Measurements from ENCODE around the gene TAS2R60. TPM values are rescaled to one million over a fixed set of nuclear protein-coding genes. Genes with fewer than 3 reads are reported as not detected.

TAS2R60 gene
- total RNA-seq, 1 donor from 2014 or later = not detected

DNA sequence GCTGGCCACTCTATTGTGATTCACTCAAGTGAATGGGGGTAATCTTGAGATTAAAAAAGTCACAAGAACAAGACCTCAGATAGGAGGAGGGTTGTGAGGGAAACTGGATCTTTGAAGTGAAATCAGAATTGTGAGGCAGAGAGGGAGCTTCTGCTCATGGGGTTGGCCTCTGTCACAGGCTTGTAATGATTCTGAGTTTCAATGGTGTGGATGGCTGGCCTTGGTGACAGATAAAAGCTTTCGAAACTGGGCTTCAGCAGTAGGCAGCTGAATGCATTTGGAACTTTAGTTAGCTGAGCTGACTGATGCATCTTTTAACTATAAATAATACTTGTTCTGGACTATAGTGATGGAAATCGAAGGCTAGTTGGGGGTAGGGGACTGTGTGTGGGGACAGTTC, 12.2 kb downstream of the TAS2R60 start:
- H3K9me3 Mint-ChIP-seq (ENCODE audit: low read depth) = no peaks in the 10 kb centered on the region
- DNase-seq (ENCODE audit: low spot score) = no peak
- peaks cover 13% of the 10 kb centered on the region for H3K4me1 Mint-ChIP-seq (ENCODE audit: low read depth)
- no peak overlapping the region for H3K4me3 Mint-ChIP-seq (ENCODE audit: unreplicated experiment)
- TF ChIP-seq, protein P1, sequence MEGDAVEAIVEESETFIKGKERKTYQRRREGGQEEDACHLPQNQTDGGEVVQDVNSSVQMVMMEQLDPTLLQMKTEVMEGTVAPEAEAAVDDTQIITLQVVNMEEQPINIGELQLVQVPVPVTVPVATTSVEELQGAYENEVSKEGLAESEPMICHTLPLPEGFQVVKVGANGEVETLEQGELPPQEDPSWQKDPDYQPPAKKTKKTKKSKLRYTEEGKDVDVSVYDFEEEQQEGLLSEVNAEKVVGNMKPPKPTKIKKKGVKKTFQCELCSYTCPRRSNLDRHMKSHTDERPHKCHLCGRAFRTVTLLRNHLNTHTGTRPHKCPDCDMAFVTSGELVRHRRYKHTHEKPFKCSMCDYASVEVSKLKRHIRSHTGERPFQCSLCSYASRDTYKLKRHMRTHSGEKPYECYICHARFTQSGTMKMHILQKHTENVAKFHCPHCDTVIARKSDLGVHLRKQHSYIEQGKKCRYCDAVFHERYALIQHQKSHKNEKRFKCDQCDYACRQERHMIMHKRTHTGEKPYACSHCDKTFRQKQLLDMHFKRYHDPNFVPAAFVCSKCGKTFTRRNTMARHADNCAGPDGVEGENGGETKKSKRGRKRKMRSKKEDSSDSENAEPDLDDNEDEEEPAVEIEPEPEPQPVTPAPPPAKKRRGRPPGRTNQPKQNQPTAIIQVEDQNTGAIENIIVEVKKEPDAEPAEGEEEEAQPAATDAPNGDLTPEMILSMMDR (IDR thresholded peaks at IDR 0.05) = no peak
- no peak overlapping the region for H3K27ac Mint-ChIP-seq (ENCODE audit: unreplicated experiment)
- H3K27me3 Mint-ChIP-seq (ENCODE audit: low read depth) = peaks cover 18% of the 10 kb centered on the region
- no peaks in the 10 kb centered on the region for H3K36me3 Mint-ChIP-seq (ENCODE audit: low read depth)

DNA sequence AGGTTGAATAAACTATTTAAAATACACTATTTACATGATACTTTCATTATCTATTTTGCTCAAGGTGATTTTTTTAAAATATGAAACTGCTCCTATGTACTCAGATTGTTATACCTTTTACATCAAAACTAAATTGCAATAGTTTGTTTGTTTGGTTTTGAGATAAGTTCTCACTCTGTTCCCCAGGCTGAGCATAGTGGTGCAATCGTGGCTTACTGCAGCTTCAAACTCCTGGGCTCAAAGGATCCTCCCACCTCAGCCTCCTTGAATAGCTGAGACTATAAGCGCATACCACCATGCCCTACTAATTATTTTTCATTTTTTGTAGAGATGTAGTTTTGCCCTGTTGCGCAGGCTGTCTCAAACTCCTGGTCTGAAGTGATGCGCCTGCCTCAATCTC, 12.7 kb downstream of the TAS2R60 start:
- Mint-ChIP-seq H3K9me3 (ENCODE audit: low read depth) (no peaks in the 10 kb centered on the region), H3K27ac (ENCODE audit: unreplicated experiment) (no peak overlapping the region), H3K4me3 (ENCODE audit: unreplicated experiment) (no peak overlapping the region), H3K4me1 (ENCODE audit: low read depth) (peaks cover 13% of the 10 kb centered on the region), H3K36me3 (ENCODE audit: low read depth) (no peaks in the 10 kb centered on the region), H3K27me3 (ENCODE audit: low read depth) (peaks cover 18% of the 10 kb centered on the region)
- TF ChIP-seq, protein P1 (IDR thresholded peaks at IDR 0.05) = no peak
- no peak for DNase-seq (ENCODE audit: low spot score)

DNA sequence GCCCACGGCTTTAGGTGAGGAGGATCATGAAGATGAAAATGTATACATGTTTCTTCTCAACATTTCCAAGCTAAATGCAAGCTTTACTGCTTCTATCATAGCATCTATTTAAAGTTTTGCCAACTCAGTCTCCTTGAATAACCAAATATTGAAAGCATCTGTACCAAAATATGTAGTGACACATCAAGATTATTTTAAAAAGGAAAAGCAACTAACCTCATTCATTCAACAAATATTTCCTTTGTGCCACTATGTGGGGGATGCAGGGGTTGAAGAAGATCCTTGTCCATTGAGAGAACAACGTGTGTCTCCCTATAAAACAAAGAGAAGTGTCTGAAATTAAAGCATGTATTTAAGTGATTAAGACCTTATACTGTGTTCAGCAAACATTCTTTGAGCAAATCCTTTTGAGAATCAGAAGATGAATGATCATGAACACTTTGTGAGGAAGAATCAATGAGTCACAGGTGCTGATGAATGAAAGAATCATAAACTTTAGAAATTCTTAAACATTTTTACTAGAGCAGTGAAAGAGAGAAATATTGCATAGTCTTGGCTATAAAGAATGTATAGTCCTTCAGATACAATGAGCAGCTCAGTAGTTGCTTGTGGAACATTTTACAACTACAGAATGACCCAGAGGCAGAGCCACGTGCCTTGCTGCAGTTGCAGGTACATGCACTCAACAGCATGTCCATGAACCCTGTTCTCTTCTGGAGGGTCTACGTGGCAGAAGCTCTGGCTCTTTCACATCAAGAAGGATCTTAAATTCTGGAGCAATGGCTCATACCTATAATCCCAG, 13.9 kb downstream of the TAS2R60 start:
- no peak overlapping the region for H3K27ac Mint-ChIP-seq (ENCODE audit: unreplicated experiment)
- H3K36me3 Mint-ChIP-seq (ENCODE audit: low read depth) = no peaks in the 10 kb centered on the region
- H3K4me1 Mint-ChIP-seq (ENCODE audit: low read depth) = peaks cover 13% of the 10 kb centered on the region
- DNase-seq (ENCODE audit: low spot score) = no peak
- no peak overlapping the region for H3K4me3 Mint-ChIP-seq (ENCODE audit: unreplicated experiment)
- H3K27me3 Mint-ChIP-seq (ENCODE audit: low read depth) = peaks cover 11% of the 10 kb centered on the region
- peaks cover 4% of the 10 kb centered on the region for H3K9me3 Mint-ChIP-seq (ENCODE audit: low read depth)
- TF ChIP-seq, protein P1 (IDR thresholded peaks at IDR 0.05) = no peak

DNA sequence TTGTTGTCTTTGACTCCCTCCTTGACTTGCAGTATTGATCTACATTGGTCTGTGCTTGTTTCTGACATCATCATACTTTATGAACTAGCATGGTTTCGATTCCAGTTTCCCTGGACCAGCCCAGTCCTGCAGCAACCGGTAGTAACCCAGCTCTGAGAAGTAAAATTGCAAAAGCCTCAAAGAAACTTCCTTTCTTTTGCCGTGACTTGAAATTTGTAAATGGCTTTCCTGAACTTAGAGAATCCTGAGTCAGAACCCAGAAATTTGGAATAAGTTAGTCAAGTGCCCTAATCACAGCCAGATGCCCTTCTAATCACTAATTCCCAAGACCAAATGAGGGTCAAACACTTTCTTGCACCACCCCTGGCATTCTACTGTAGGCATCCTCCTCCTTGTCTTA, 15.0 kb downstream of the TAS2R60 start:
- no peaks in the 10 kb centered on the region for H3K36me3 Mint-ChIP-seq (ENCODE audit: low read depth)
- no peak overlapping the region for H3K4me3 Mint-ChIP-seq (ENCODE audit: unreplicated experiment)
- H3K9me3 Mint-ChIP-seq (ENCODE audit: low read depth) = peaks cover 8% of the 10 kb centered on the region
- H3K27ac Mint-ChIP-seq (ENCODE audit: unreplicated experiment) = no peak overlapping the region
- no peak for DNase-seq (ENCODE audit: low spot score)
- peaks cover 6% of the 10 kb centered on the region for H3K27me3 Mint-ChIP-seq (ENCODE audit: low read depth)
- H3K4me1 Mint-ChIP-seq (ENCODE audit: low read depth) = peaks cover 13% of the 10 kb centered on the region
- TF ChIP-seq, protein P1 (IDR thresholded peaks at IDR 0.05) = no peak

DNA sequence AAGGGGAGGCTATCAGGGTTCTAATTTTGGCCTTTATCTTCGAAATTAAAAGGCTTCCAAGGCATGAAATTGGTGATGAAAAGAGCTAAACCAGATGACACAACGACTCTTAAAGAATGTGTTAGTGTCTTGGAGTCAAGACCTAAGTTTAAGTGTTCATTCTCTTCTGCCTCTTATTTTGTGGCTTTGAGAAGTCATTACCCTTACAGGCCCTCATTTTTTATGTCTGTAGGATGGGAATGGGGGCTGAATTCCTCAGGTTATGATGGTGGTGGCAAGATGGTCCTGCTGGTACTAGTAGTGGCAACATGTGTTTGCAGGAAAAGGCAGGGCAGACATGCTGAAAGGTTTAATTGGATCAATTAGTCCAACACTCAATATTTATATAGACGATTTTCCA, 15.4 kb downstream of the TAS2R60 start:
- Mint-ChIP-seq H3K4me1 (ENCODE audit: low read depth) (peaks cover 13% of the 10 kb centered on the region), H3K27ac (ENCODE audit: unreplicated experiment) (no peak overlapping the region), H3K9me3 (ENCODE audit: low read depth) (peaks cover 8% of the 10 kb centered on the region), H3K4me3 (ENCODE audit: unreplicated experiment) (no peak overlapping the region), H3K36me3 (ENCODE audit: low read depth) (no peaks in the 10 kb centered on the region), H3K27me3 (ENCODE audit: low read depth) (peaks cover 7% of the 10 kb centered on the region)
- TF ChIP-seq, protein P1 (IDR thresholded peaks at IDR 0.05) = no peak
- DNase-seq (ENCODE audit: low spot score) = no peak

All from chondrocyte (in vitro differentiated cells).